ENCODE measurements around the gene GID8. TPM values are rescaled to one million over a fixed set of nuclear protein-coding genes. Genes with fewer than 3 reads are reported as not detected.

GID8 gene
- total and polyA plus RNA-seq, 4 donors = 11.0 to 35.4 (median 23.7) TPM

GRCh38 chr20:62918831-62919230 is 19.1 kb upstream of the GID8 start:
- Histone ChIP-seq H3K4me1 (ENCODE audit: control insufficient read depth in 5 of 5, insufficient read depth in 5 of 5, low read length in 5 of 5) (peaks cover 8 to 44% (median 22%) of the 10 kb centered on the region in 5 donors), H3K4me3 (no peak overlapping the region), H3K36me3 (ENCODE audit: control insufficient read depth in 4 of 4, insufficient read depth in 4 of 4, low read length in 4 of 4) (no peaks in the 10 kb centered on the region), H3K27ac (ENCODE audit: low read depth in 1 of 2, low read length in 1 of 2) (no peak overlapping the region), H3K9ac (ENCODE audit: insufficient read depth in 1 of 2, low read length in 2 of 2) (no peak overlapping the region), H3K9me3 (ENCODE audit: control insufficient read depth in 4 of 4, insufficient read depth in 3 of 4, low read length in 3 of 4) (peaks cover 0 to 1% (median 0%) of the 10 kb centered on the region in 4 donors), H3K27me3 (ENCODE audit: control insufficient read depth in 3 of 3, insufficient read depth in 3 of 3, low read length in 2 of 3) (no peaks in the 10 kb centered on the region)
- DNase-seq (no peak), ATAC-seq (ENCODE audit: insufficient read depth, low FRiP score) (no peak)
- TF ChIP-seq, protein P1, sequence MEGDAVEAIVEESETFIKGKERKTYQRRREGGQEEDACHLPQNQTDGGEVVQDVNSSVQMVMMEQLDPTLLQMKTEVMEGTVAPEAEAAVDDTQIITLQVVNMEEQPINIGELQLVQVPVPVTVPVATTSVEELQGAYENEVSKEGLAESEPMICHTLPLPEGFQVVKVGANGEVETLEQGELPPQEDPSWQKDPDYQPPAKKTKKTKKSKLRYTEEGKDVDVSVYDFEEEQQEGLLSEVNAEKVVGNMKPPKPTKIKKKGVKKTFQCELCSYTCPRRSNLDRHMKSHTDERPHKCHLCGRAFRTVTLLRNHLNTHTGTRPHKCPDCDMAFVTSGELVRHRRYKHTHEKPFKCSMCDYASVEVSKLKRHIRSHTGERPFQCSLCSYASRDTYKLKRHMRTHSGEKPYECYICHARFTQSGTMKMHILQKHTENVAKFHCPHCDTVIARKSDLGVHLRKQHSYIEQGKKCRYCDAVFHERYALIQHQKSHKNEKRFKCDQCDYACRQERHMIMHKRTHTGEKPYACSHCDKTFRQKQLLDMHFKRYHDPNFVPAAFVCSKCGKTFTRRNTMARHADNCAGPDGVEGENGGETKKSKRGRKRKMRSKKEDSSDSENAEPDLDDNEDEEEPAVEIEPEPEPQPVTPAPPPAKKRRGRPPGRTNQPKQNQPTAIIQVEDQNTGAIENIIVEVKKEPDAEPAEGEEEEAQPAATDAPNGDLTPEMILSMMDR (IDR thresholded peaks at IDR 0.05; ENCODE audit: control extremely low read depth, extremely low read depth) = no peak
- WGBS, 2 donors = 21 to 39% methylated on average over 6 of the region's 6 CpGs

DNA sequence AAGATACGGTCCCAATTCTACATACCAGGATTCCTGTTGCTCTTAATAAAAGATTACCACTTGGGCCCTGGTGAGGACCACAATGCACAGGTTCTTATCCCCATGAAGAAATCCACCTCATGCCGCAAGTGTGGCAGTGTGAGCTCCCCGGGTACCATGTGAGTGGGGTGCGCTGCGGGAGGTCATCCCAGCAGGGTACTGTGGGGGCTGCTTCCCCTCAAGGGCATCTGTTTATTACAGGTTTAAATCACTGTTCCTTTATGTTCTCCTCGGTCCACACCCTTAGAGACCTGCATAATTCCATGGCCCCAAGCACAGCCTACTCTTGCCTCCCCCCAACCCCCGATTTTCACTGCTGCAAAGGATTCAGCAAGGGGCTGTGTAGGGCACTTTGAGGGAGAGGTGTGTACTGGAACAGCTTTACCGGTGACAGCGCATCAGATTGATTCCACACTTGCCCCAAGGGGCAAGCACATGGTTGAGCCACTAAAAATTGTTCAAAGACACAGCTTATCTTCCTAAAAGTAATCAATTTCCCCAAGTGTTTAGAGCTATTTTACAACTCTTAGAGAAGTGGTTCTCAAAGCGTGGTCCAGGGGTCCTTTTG is 17.8 kb upstream of the GID8 start:
- Histone ChIP-seq H3K27me3 (ENCODE audit: control insufficient read depth in 3 of 3, insufficient read depth in 3 of 3, low read length in 2 of 3) (no peaks in the 10 kb centered on the region), H3K36me3 (ENCODE audit: control insufficient read depth in 4 of 4, insufficient read depth in 4 of 4, low read length in 4 of 4) (no peaks in the 10 kb centered on the region), H3K4me3 (no peak overlapping the region), H3K9ac (ENCODE audit: insufficient read depth in 1 of 2, low read length in 2 of 2) (no peak overlapping the region), H3K4me1 (ENCODE audit: control insufficient read depth in 5 of 5, insufficient read depth in 5 of 5, low read length in 5 of 5) (peaks cover 14 to 47% (median 31%) of the 10 kb centered on the region in 5 donors), H3K27ac (ENCODE audit: low read depth in 1 of 2, low read length in 1 of 2) (no peak overlapping the region), H3K9me3 (ENCODE audit: control insufficient read depth in 4 of 4, insufficient read depth in 3 of 4, low read length in 3 of 4) (peaks cover 0 to 1% (median 0%) of the 10 kb centered on the region in 4 donors)
- TF ChIP-seq, protein P1 (IDR thresholded peaks at IDR 0.05; ENCODE audit: control extremely low read depth, extremely low read depth) = no peak
- WGBS, 2 donors = 76 to 84% methylated on average over 10 of the region's 10 CpGs
- ATAC-seq (ENCODE audit: insufficient read depth, low FRiP score) (no peak), DNase-seq (no peak)

DNA sequence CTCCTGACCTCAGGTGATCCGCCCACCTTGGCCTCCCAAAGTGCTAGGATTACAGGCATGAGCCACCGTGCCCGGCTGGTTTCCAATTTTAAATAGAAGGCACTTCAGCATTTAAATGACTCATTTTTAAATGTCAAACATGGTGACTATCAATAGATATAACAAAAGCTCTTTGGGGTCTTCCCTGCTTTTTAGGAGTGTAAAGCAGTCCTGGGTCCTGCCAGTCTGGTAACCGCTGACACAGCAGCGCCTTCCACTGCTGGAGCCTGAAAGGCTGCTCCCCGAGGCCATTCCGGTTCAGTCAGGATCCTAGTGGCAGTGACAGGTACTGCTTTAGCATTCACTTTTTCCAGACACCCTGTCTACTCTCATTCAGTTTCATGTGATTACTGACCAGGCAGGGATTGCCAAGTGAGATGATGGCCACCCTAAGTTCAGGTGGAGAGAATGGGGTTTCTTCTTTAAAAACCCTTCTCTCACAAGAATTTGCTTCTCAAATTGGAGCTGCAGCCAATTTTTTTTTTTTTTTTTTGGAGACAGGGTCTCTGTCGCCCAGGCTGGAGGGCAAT is 16.7 kb upstream of the GID8 start:
- Histone ChIP-seq H3K9ac (ENCODE audit: insufficient read depth in 1 of 2, low read length in 2 of 2) (no peak overlapping the region), H3K9me3 (ENCODE audit: control insufficient read depth in 4 of 4, insufficient read depth in 3 of 4, low read length in 3 of 4) (peaks cover 0 to 1% (median 0%) of the 10 kb centered on the region in 4 donors), H3K27me3 (ENCODE audit: control insufficient read depth in 3 of 3, insufficient read depth in 3 of 3, low read length in 2 of 3) (no peaks in the 10 kb centered on the region), H3K27ac (ENCODE audit: low read depth in 1 of 2, low read length in 1 of 2) (peak overlapping the region in 1 of 2 donors; percentile 14), H3K4me1 (ENCODE audit: control insufficient read depth in 5 of 5, insufficient read depth in 5 of 5, low read length in 5 of 5) (peaks cover 13 to 42% (median 33%) of the 10 kb centered on the region in 5 donors), H3K36me3 (ENCODE audit: control insufficient read depth in 4 of 4, insufficient read depth in 4 of 4, low read length in 4 of 4) (no peaks in the 10 kb centered on the region), H3K4me3 (no peak overlapping the region)
- WGBS, 2 donors = 49 to 50% methylated on average over 8 of the region's 8 CpGs
- ATAC-seq (ENCODE audit: insufficient read depth, low FRiP score) = no peak
- DNase-seq = peak; percentile 52 to 63 (median 55)
- TF ChIP-seq, protein P1 (IDR thresholded peaks at IDR 0.05; ENCODE audit: control extremely low read depth, extremely low read depth) = no peak

Data from lung (tissue), 12 donors.